ENCODE results near the gene PSEN1.

PSEN1 gene

GRCh38 chr14:73255693-73256225, 119.5 kb downstream of the PSEN1 start:
- no peaks in the 10 kb centered on the region for H3K27me3 ChIP-seq (ENCODE audit: insufficient read depth, poor library complexity, severe bottlenecking)
- H3K4me3 ChIP-seq (replicated peaks; ENCODE audit: insufficient read depth, low read length), result no peak overlapping the region
- no peak for DNase-seq (ENCODE audit: low read depth in 1 of 2, low spot score in 1 of 2)
- TF ChIP-seq GABPA (IDR thresholded peaks at IDR 0.05; ENCODE audit: low read depth) (no peak), POLR2AphosphoS5 (IDR thresholded peaks at IDR 0.05; ENCODE audit: low read depth) (no peak), SPI1 (IDR thresholded peaks at IDR 0.05; ENCODE audit: borderline replicate concordance, low read depth) (no peak), CTCF (IDR thresholded peaks at IDR 0.05; ENCODE audit: insufficient read depth, low read length) (no peak), REST (IDR thresholded peaks at IDR 0.05; ENCODE audit: insufficient replicate concordance, low read depth) (no peak)
- no peak overlapping the region for H3K27ac ChIP-seq (replicated peaks)

GRCh38 chr14:73258076-73258475, 121.8 kb downstream of the PSEN1 start:
- Histone ChIP-seq H3K27me3 (ENCODE audit: insufficient read depth, poor library complexity, severe bottlenecking) (no peaks in the 10 kb centered on the region), H3K27ac (replicated peaks) (no peak overlapping the region), H3K4me3 (replicated peaks; ENCODE audit: insufficient read depth, low read length) (no peak overlapping the region)
- TF ChIP-seq GABPA (IDR thresholded peaks at IDR 0.05; ENCODE audit: low read depth), result no peak
- TF ChIP-seq CTCF (IDR thresholded peaks at IDR 0.05; ENCODE audit: insufficient read depth, low read length), result no peak
- TF ChIP-seq SPI1 (IDR thresholded peaks at IDR 0.05; ENCODE audit: borderline replicate concordance, low read depth), result no peak
- TF ChIP-seq POLR2AphosphoS5 (IDR thresholded peaks at IDR 0.05; ENCODE audit: low read depth), result no peak
- TF ChIP-seq REST (IDR thresholded peaks at IDR 0.05; ENCODE audit: insufficient replicate concordance, low read depth), result no peak
- no peak for DNase-seq (ENCODE audit: low read depth in 1 of 2, low spot score in 1 of 2)

GRCh38 chr14:73258845-73259611, 122.7 kb downstream of the PSEN1 start:
- H3K4me3 ChIP-seq (replicated peaks; ENCODE audit: insufficient read depth, low read length), result no peak overlapping the region
- H3K27me3 ChIP-seq (ENCODE audit: insufficient read depth, poor library complexity, severe bottlenecking), result no peaks in the 10 kb centered on the region
- H3K27ac ChIP-seq (replicated peaks), result no peak overlapping the region
- no peak for DNase-seq (ENCODE audit: low read depth in 1 of 2, low spot score in 1 of 2)
- TF ChIP-seq POLR2AphosphoS5 (IDR thresholded peaks at IDR 0.05; ENCODE audit: low read depth) (no peak), GABPA (IDR thresholded peaks at IDR 0.05; ENCODE audit: low read depth) (no peak), REST (IDR thresholded peaks at IDR 0.05; ENCODE audit: insufficient replicate concordance, low read depth) (no peak), CTCF (IDR thresholded peaks at IDR 0.05; ENCODE audit: insufficient read depth, low read length) (no peak), SPI1 (IDR thresholded peaks at IDR 0.05; ENCODE audit: borderline replicate concordance, low read depth) (no peak)

All from HL-60 (cell line).